Adrenal gland (tissue), 5 donors: ENCODE data around the gene TMEM151B.

ENCODE experiments used
- POLR2A ChIP-seq, 2 donors: fragments of 450-650 bp; IDR thresholded peaks; one replicate each; pipeline ENCODE4 v1.6.1; 2017; ENCODE audit warnings: antibody characterized with exemption in 2 of 2, mild to moderate bottlenecking in 2 of 2, moderate library complexity in 1 of 2
- TF ChIP-seq, protein P1 (sequence below), 6 experiments: fragments of 450-650 bp in 4 of 6; fragments of 200-600 bp in 2 of 6; sonication (generic) in 1 of 6; IDR thresholded peaks; 1 replicate in 5 of 6; 2 replicates in 1 of 6; pipeline versions ENCODE4 v1.5.1 to v1.8.0; 2016 to 2021; ENCODE audit warnings: antibody characterized with exemption in 6 of 6, mild to moderate bottlenecking in 2 of 6, moderate library complexity in 1 of 6
- donor health status: DM: no; HTN: no; CAD: no.

DNA sequence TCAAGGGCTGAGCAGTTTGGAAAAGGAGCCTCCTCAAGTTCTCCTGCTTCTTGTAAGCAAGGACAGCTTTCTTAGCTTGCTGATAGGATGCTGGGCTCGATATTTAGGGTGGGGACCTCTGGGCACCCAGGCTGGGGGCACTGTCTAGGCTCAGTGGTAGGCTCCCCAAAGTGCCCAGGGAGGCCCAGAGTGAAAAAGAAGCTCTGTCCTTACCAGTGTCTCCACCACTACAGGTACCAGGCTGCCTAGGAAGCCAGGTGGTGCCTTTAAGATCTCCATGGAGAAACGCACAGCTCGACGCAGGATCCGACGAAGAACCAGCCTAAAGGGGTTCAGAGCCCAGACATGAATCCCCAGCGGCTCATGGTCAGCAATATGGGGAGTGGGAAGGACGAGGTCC lies 36.5 kb downstream of the TMEM151B start:
- TF ChIP-seq, protein P1, sequence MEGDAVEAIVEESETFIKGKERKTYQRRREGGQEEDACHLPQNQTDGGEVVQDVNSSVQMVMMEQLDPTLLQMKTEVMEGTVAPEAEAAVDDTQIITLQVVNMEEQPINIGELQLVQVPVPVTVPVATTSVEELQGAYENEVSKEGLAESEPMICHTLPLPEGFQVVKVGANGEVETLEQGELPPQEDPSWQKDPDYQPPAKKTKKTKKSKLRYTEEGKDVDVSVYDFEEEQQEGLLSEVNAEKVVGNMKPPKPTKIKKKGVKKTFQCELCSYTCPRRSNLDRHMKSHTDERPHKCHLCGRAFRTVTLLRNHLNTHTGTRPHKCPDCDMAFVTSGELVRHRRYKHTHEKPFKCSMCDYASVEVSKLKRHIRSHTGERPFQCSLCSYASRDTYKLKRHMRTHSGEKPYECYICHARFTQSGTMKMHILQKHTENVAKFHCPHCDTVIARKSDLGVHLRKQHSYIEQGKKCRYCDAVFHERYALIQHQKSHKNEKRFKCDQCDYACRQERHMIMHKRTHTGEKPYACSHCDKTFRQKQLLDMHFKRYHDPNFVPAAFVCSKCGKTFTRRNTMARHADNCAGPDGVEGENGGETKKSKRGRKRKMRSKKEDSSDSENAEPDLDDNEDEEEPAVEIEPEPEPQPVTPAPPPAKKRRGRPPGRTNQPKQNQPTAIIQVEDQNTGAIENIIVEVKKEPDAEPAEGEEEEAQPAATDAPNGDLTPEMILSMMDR (IDR thresholded peaks at IDR 0.05), result no peak
- no peak for TF ChIP-seq POLR2A (IDR thresholded peaks at IDR 0.05)
